ENCODE data around the gene AADACL3. TPM values are rescaled to one million over a fixed set of nuclear protein-coding genes. Genes with fewer than 3 reads are reported as not detected.

Gene AADACL3
- total RNA-seq, 2 experiments from 2014 or later: not detected

- TF ChIP-seq CTCF (IDR thresholded peaks at IDR 0.05): no peak
- Mint-ChIP-seq H3K4me1 (ENCODE audit: low read depth) (no peaks in the 10 kb centered on the region), H3K9me3 (no peaks in the 10 kb centered on the region), H3K27me3 (peaks cover 15% of the 10 kb centered on the region), H3K4me3 (no peak overlapping the region), H3K36me3 (ENCODE audit: low read depth) (no peaks in the 10 kb centered on the region), H3K27ac (no peak overlapping the region)
- ChIA-PET POLR2A (no interaction called here), CTCF (no interaction called here)
- intact Hi-C loops (cut with micrococcal nuclease): no loop called here
- no peak for ATAC-seq
- DNase-seq: no peak
These were observed 56.6 kb downstream of the AADACL3 start for GRCh38 chr1:12772520-12772919.

GRCh38 chr1:12773438-12773837 is 57.5 kb downstream of the AADACL3 start, which contains the start of gene PRAMEF12:
Gene PRAMEF12, plus strand, starts transcription at chr1:12773738. Its CDS starts 1,130 bp downstream, at chr1:12774868.
- CTCF ChIA-PET: no interaction called here
- Mint-ChIP-seq H3K9me3 (no peaks in the 10 kb centered on the region), H3K27ac (no peak within 1 kb of the TSS), H3K4me3 (no peak within 1 kb of the TSS), H3K27me3 (peaks cover 17% of the 10 kb centered on the region), H3K4me1 (ENCODE audit: low read depth) (no peaks in the 10 kb centered on the region), H3K36me3 (ENCODE audit: low read depth) (no peaks in the 10 kb centered on the region)
- TF ChIP-seq CTCF (IDR thresholded peaks at IDR 0.05): no peak
- intact Hi-C loops (cut with micrococcal nuclease): no loop called here
- POLR2A ChIA-PET: no interaction called here
- DNase-seq: no peak
- ATAC-seq: no peak

- CTCF ChIA-PET: no interaction called here
- DNase-seq (no peak), ATAC-seq (no peak)
- H3K4me3 Mint-ChIP-seq: no peak overlapping the region
- H3K4me1 Mint-ChIP-seq (ENCODE audit: low read depth): no peaks in the 10 kb centered on the region
- POLR2A ChIA-PET: no interaction called here
- no peaks in the 10 kb centered on the region for H3K9me3 Mint-ChIP-seq
- H3K36me3 Mint-ChIP-seq (ENCODE audit: low read depth): no peaks in the 10 kb centered on the region
- H3K27me3 Mint-ChIP-seq: peaks cover 12% of the 10 kb centered on the region
- TF ChIP-seq CTCF (IDR thresholded peaks at IDR 0.05): no peak
- intact Hi-C loops (cut with micrococcal nuclease): no loop called here
- H3K27ac Mint-ChIP-seq: no peak overlapping the region
These were observed 59.0 kb downstream of the AADACL3 start for GRCh38 chr1:12774801-12775345.

- POLR2A ChIA-PET: no interaction called here
- Mint-ChIP-seq H3K4me3 (no peak overlapping the region), H3K9me3 (no peaks in the 10 kb centered on the region), H3K4me1 (ENCODE audit: low read depth) (no peaks in the 10 kb centered on the region), H3K36me3 (ENCODE audit: low read depth) (no peaks in the 10 kb centered on the region), H3K27ac (no peak overlapping the region), H3K27me3 (peaks cover 6% of the 10 kb centered on the region)
- no peak for TF ChIP-seq CTCF (IDR thresholded peaks at IDR 0.05)
- ATAC-seq (no peak), DNase-seq (no peak)
- intact Hi-C loops (cut with micrococcal nuclease): no loop called here
- CTCF ChIA-PET: no interaction called here
These were observed 59.5 kb downstream of the AADACL3 start for GRCh38 chr1:12775443-12775842.

- CTCF ChIA-PET: no interaction called here
- no peak for DNase-seq
- TF ChIP-seq CTCF (IDR thresholded peaks at IDR 0.05): no peak
- no peaks in the 10 kb centered on the region for H3K4me1 Mint-ChIP-seq (ENCODE audit: low read depth)
- POLR2A ChIA-PET: no interaction called here
- ATAC-seq: no peak
- no peak overlapping the region for H3K27ac Mint-ChIP-seq
- H3K4me3 Mint-ChIP-seq: no peak overlapping the region
- no peaks in the 10 kb centered on the region for H3K9me3 Mint-ChIP-seq
- H3K36me3 Mint-ChIP-seq (ENCODE audit: low read depth): no peaks in the 10 kb centered on the region
- H3K27me3 Mint-ChIP-seq: peaks cover 6% of the 10 kb centered on the region
- intact Hi-C loops (cut with micrococcal nuclease): no loop called here
These were observed 61.1 kb downstream of the AADACL3 start for GRCh38 chr1:12776801-12777557.
